ENCODE measurements around the gene RBP3.
A peak's percentile ranks its signal among the peaks of the same experiment; 100 is the strongest.

DNA sequence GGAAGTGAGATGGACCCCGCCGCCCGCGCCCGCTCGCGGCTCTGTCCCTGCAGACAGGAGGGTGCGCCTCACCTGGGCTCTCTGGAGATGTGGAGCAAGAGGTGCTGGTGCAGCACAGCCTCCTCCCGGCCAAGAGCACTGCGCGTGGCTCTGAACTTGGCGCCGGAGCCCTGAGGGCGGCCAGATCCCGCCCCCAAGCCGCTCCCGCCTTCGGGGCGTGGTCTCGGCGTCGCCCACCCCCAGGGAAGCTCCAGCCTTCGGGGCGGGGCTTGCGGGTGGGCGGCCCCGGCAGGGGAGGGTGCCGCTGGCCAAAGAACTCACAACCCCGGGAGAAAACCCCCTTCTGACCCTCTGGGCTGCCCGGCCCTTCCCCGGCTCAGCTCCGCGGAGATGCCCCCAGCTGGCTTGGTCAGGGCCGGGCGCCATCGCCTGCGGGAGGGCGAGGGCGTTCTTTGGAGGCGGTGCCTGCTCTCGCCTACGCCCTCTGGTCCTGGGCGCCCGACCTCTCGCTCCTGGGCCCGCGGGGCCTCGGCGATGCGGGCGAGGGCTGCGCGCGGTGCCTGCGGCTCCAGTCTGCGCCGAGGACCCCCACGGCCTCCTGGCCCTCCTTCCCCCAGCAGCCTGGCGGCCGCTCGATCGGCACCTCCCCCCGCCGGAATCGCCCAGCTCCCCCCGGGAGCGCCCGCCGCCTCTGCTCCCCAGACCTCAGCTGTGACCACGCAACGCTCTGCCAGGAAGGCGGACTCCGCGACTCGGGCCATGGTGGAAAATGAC, 36.2 kb downstream of the RBP3 start, which contains the start of gene ZNF488:
- TF ChIP-seq, protein P1, sequence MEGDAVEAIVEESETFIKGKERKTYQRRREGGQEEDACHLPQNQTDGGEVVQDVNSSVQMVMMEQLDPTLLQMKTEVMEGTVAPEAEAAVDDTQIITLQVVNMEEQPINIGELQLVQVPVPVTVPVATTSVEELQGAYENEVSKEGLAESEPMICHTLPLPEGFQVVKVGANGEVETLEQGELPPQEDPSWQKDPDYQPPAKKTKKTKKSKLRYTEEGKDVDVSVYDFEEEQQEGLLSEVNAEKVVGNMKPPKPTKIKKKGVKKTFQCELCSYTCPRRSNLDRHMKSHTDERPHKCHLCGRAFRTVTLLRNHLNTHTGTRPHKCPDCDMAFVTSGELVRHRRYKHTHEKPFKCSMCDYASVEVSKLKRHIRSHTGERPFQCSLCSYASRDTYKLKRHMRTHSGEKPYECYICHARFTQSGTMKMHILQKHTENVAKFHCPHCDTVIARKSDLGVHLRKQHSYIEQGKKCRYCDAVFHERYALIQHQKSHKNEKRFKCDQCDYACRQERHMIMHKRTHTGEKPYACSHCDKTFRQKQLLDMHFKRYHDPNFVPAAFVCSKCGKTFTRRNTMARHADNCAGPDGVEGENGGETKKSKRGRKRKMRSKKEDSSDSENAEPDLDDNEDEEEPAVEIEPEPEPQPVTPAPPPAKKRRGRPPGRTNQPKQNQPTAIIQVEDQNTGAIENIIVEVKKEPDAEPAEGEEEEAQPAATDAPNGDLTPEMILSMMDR (IDR thresholded peaks at IDR 0.05; ENCODE audit: low read depth, low read length) = no peak
- TF ChIP-seq POLR2A (IDR thresholded peaks at IDR 0.05; ENCODE audit: extremely low read depth, insufficient read length) = peak; percentile 62
- TF ChIP-seq, protein P2, sequence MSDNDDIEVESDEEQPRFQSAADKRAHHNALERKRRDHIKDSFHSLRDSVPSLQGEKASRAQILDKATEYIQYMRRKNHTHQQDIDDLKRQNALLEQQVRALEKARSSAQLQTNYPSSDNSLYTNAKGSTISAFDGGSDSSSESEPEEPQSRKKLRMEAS (IDR thresholded peaks at IDR 0.05; ENCODE audit: low read depth, low read length) = no peak
